Cardiac muscle cell (in vitro differentiated cells and primary cell): ENCODE results near the gene PEPD. TPM values are rescaled to one million over a fixed set of nuclear protein-coding genes. Genes with fewer than 3 reads are reported as not detected.

Experiments
- DNase-seq, 2 donors: peaks; one replicate each; pipeline versions ENCODE4 v3.0.0 to v3.0.0-alpha.2; 2010 to 2017; ENCODE audit warnings: low read depth in 1 of 2, low spot score in 1 of 2
- H3K27ac ChIP-seq: fragments of 200-600 bp; sonication (generic); 2 replicates; pipeline ENCODE4 v1.5.1; 2016
- H3K27me3 ChIP-seq: fragments of 200-600 bp; sonication (generic); 2 replicates; pipeline ENCODE4 v1.6.0; 2016; ENCODE audit warnings: control low read depth
- H3K36me3 ChIP-seq: fragments of 200-600 bp; sonication (generic); 2 replicates; pipeline ENCODE4 v1.5.1; 2016; ENCODE audit warnings: control low read depth
- H3K4me1 ChIP-seq: fragments of 200-600 bp; sonication (generic); 2 replicates; pipeline ENCODE4 v1.8.1; 2017; ENCODE audit warnings: low read depth, mild to moderate bottlenecking, mixed run types
- H3K4me3 ChIP-seq: fragments of 200-600 bp; sonication (generic); 2 replicates; pipeline ENCODE4 v1.5.1; 2016; ENCODE audit warnings: mild to moderate bottlenecking
- H3K9me3 ChIP-seq: fragments of 200-600 bp; sonication (generic); 2 replicates; pipeline ENCODE4 v1.5.1; 2017; ENCODE audit warnings: low read depth, mild to moderate bottlenecking, control low read depth
- polyA plus RNA-seq: library from polyadenylated mRNA; unstranded; fragments of >200 nt; fragmentation: Nextera tagmentation; extraction: Ambion mirVana; gene quantifications from 2 replicates; pipeline ENCODE4 v1.2.1, GENCODE V29; 2016
- total RNA-seq: library from RNA; depleted of rRNA; stranded (reverse); fragments of >200 nt; gene quantifications from 2 replicates; pipeline ENCODE4 v1.2.3, GENCODE V29; 2016
- TF ChIP-seq, protein P1 (sequence below): IDR thresholded peaks from 2 replicates; pipeline ENCODE4 v1.5.1; 2012; ENCODE audit warnings: low read depth, mild to moderate bottlenecking, low read length

PEPD gene
- total and polyA plus RNA-seq, 2 experiments from 2014 or later, result 40.3 to 80.6 TPM

DNA sequence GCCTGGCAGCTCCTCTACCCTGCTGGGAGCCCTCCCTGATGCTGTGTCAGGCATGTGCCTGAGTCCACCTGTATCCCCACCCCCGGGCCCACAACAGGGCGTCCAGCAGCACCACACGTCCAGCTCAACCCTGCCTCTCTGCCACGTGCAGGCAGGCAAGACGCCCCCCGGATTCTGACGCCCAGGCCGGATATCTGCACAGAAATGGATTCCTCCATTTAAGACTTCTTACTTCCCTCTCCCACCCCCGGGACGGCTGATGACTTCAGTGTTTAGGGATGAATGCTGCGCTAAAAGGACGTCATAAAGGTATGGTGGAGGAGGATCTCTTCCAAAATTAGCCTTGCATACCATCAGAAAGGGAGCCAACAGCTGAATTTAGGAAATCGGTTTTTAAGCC lies 10.2 kb downstream of the PEPD start:
- Histone ChIP-seq H3K4me1 (no peaks in the 10 kb centered on the region), H3K27ac (no peak overlapping the region), H3K9me3 (no peaks in the 10 kb centered on the region), H3K36me3 (no peaks in the 10 kb centered on the region), H3K4me3 (no peak overlapping the region), H3K27me3 (no peaks in the 10 kb centered on the region)
- TF ChIP-seq, protein P1, sequence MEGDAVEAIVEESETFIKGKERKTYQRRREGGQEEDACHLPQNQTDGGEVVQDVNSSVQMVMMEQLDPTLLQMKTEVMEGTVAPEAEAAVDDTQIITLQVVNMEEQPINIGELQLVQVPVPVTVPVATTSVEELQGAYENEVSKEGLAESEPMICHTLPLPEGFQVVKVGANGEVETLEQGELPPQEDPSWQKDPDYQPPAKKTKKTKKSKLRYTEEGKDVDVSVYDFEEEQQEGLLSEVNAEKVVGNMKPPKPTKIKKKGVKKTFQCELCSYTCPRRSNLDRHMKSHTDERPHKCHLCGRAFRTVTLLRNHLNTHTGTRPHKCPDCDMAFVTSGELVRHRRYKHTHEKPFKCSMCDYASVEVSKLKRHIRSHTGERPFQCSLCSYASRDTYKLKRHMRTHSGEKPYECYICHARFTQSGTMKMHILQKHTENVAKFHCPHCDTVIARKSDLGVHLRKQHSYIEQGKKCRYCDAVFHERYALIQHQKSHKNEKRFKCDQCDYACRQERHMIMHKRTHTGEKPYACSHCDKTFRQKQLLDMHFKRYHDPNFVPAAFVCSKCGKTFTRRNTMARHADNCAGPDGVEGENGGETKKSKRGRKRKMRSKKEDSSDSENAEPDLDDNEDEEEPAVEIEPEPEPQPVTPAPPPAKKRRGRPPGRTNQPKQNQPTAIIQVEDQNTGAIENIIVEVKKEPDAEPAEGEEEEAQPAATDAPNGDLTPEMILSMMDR, result no peak
- DNase-seq, result no peak

DNA sequence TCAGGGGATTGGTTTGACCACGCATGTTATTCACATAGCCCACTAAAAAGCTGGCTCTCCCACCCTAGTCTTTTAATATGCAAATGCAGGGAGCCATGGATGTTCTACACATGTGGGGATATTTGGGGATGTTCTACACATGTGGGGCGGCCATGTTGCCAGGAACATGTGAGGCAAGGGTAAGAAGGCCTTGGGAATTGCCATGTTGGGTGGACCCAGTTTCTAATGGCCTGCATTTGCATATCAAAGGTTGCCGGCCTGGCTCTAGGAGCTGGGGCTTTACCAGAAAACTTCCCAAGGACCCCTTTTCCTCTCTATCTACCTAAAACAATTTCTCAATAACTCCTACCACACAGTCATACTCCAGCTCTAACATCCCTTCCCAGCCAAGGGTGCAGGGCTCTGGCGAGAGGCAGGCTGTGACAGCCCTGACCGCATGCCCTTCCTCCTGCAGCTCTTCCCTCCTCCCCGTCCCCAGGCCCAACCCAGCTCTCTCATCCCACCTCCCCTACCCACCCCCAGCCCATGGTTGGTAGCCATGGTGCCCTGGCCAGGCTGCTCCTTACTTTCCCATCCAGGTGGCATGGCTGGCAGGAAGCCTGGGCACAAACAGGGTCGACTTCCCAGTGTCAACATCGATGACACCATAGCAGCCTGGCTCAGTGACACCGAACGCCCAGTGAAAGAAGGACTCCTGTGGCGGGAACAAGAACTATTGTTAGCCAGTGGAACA lies 11.0 kb downstream of the PEPD start:
- TF ChIP-seq, protein P1, result no peak
- Histone ChIP-seq H3K4me1 (no peaks in the 10 kb centered on the region), H3K27me3 (no peaks in the 10 kb centered on the region), H3K9me3 (no peaks in the 10 kb centered on the region), H3K36me3 (no peaks in the 10 kb centered on the region), H3K4me3 (no peak overlapping the region), H3K27ac (no peak overlapping the region)
- DNase-seq, result no peak

DNA sequence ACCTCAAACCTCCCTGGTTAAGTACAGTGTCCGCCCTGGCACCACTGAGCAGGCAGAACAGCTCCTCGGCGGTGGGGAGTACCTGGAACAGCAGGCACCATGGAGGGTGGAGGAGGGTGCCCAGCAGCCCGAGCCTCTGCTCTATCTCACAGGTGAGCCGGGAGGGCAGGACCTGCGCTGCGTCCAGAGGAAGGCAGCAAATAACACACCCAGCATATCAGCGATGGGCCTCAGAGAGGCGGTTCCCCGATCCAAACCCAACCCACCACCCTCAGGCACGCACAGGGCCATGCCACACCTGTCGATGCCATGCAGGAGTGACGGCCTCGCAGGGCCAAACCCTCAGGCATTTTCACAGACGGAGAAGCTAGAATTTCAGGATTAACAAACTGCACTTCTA lies 11.8 kb downstream of the PEPD start:
- Histone ChIP-seq H3K4me1 (no peaks in the 10 kb centered on the region), H3K27me3 (no peaks in the 10 kb centered on the region), H3K9me3 (no peaks in the 10 kb centered on the region), H3K36me3 (no peaks in the 10 kb centered on the region), H3K27ac (no peak overlapping the region), H3K4me3 (no peak overlapping the region)
- DNase-seq, result no peak
- TF ChIP-seq, protein P1, result no peak

DNA sequence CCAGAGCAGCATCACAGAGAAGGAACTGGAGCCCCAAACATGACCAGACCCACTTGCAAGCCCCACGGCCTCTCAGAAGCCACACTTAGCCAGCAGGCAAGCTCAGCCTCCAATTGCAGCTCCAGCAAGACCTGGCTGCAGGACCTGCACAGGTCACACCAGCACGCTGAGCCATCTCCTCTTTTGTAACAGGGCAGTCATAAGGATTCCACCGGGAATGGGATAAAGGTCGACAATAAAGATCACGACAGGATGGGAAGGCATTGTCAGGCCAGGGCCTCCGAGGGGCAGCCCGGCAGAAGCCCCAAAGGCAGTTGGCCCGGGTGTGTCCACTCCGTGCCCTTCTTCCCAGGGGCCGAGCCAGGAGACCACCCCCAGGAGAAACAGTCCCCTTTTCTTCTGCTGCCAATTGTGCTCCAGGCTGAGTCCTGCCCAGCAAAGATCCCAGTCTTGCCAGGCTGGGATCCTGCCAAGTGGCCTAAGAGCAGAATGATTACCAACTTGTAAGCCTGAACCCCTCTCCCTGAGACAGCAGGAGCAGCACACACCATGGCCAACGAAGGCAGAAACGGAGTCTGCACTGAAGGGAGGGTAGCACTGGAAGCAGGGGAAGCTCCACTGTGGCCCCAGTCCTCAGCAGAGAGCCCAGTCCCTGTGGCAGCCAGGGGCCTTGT lies 12.5 kb downstream of the PEPD start:
- Histone ChIP-seq H3K4me3 (no peak overlapping the region), H3K4me1 (no peaks in the 10 kb centered on the region), H3K27ac (no peak overlapping the region), H3K27me3 (no peaks in the 10 kb centered on the region), H3K9me3 (no peaks in the 10 kb centered on the region), H3K36me3 (no peaks in the 10 kb centered on the region)
- peak in 1 of 2 donors; percentile 72 for DNase-seq
- TF ChIP-seq, protein P1, result no peak

DNA sequence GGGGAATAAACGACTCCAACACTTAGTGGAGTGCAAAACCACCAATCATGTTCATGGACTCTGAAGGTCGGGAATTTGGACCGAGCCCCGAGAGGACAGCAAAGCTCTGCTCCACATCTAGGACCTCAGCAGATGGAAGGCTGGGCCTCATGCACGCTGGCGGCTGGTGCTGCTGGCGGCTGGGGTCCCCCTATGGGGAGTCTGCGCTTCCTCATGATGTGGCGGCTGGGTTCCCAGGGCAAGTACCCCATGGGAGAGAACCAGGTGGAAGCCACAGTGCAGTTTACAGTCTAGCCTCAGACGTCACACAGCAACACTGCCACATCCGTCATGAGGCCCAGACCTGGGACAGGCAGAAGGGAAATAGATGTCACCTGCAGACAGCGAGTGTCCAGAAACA lies 13.2 kb downstream of the PEPD start:
- Histone ChIP-seq H3K27me3 (no peaks in the 10 kb centered on the region), H3K4me1 (no peaks in the 10 kb centered on the region), H3K27ac (no peak overlapping the region), H3K4me3 (no peak overlapping the region), H3K9me3 (no peaks in the 10 kb centered on the region), H3K36me3 (no peaks in the 10 kb centered on the region)
- no peak for DNase-seq
- TF ChIP-seq, protein P1, result no peak
